Activated naive CD8-positive, alpha-beta T cell treated with anti-CD3 and anti-CD28 coated beads for 36 hours (primary cell): ENCODE measurements around the gene MORN1. TPM values are rescaled to one million over a fixed set of nuclear protein-coding genes. Genes with fewer than 3 reads are reported as not detected.
"Not testable (repeated sequence)": the region's sequence is repeated elsewhere in the genome, so short reads cannot be mapped to it uniquely, and the experiment has no call there.

Source experiments
- DNase-seq: peaks from one replicate; pipeline ENCODE4 v3.0.0; 2021
- H3K27ac Mint-ChIP-seq: one replicate; pipeline ENCODE4 v1.8.0; 2022; ENCODE audit warnings: mild to moderate bottlenecking, moderate library complexity, mixed read lengths
- H3K27me3 Mint-ChIP-seq: one replicate; pipeline ENCODE4 v1.8.0; 2022; ENCODE audit warnings: mild to moderate bottlenecking, mixed read lengths
- H3K36me3 Mint-ChIP-seq: one replicate; pipeline ENCODE4 v1.8.0; 2021; ENCODE audit warnings: mild to moderate bottlenecking, mixed read lengths
- H3K4me1 Mint-ChIP-seq: one replicate; pipeline ENCODE4 v1.8.0; 2021; ENCODE audit warnings: mixed read lengths
- H3K4me3 Mint-ChIP-seq: one replicate; pipeline ENCODE4 v1.8.0; 2022; ENCODE audit warnings: mild to moderate bottlenecking, moderate library complexity, mixed read lengths
- H3K9me3 Mint-ChIP-seq: one replicate; pipeline ENCODE4 v1.8.0; 2022; ENCODE audit warnings: mixed read lengths
- total RNA-seq, 2 experiments: library from RNA; stranded (reverse); gene quantifications; one replicate each; pipeline ENCODE4 v1.2.3, GENCODE V29; 2021

The MORN1 gene
- total RNA-seq, 2 experiments from 2014 or later: 6.8 to 7.8 TPM

DNA sequence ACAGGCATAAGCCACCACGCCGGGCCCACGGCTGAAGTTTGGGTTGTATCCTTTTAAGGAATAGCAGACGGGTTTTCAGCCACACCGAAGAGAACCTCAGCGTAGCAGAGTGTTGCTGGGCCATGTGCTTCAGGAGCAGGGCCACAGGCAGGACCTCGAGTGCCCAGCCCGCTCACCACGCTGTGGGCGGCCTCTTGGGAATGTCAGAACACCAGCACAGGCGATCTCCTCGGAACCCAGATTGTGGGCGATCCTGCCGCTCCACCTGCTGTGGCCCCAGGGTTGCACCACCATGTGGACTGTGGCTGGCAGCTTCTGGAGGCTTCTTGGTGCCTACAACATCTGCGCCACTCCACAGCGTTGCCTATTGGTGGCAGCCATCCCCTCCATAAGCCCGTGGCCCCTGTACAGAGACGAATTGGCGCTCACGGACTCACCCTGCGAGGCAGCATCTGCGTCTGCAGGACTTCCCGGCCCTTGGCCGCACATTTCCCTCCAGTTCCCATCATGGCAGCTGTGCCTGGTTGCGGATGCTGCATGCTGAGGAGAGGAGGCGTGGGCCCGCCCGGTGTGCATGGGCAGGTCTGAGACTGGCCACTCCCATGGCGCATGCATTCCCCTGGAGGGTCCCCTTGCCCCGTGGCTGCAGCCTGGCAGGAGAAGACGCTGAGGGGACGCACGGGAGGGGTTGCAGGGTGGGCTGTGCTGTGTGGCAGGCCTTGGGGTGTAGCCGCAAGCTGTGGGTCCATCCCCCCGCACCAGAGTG, 93.9 kb downstream of the MORN1 start:
- no peak overlapping the region for H3K27ac Mint-ChIP-seq
- H3K36me3 Mint-ChIP-seq: peaks cover 20% of the 10 kb centered on the region
- no peaks in the 10 kb centered on the region for H3K27me3 Mint-ChIP-seq
- no peaks in the 10 kb centered on the region for H3K9me3 Mint-ChIP-seq
- no peak overlapping the region for H3K4me3 Mint-ChIP-seq
- peaks cover 63% of the 10 kb centered on the region for H3K4me1 Mint-ChIP-seq
- no peak for DNase-seq

DNA sequence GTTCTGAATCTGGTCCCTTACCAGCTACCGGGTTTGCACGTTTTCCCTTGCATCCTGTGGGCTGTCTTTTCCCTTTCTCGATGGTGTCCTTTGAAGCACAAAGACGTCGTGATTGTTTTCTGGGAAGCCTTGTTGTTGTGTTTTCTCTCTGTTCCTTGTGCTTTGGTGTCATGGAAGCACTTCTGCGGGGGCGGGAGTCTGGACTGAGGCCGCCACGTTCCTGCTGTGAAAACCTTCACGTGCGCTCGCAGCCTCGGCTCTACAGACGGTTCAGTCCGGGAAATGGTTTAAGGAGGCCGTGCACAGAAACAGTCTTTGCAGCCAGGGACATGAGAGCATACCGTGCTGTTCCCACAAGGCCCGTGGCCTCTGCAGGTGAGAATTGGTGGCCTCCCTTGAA, 94.7 kb downstream of the MORN1 start:
- no peak overlapping the region for H3K27ac Mint-ChIP-seq
- peaks cover 66% of the 10 kb centered on the region for H3K4me1 Mint-ChIP-seq
- DNase-seq: no peak
- H3K9me3 Mint-ChIP-seq: no peaks in the 10 kb centered on the region
- H3K4me3 Mint-ChIP-seq: no peak overlapping the region
- no peaks in the 10 kb centered on the region for H3K27me3 Mint-ChIP-seq
- H3K36me3 Mint-ChIP-seq: peaks cover 20% of the 10 kb centered on the region

DNA sequence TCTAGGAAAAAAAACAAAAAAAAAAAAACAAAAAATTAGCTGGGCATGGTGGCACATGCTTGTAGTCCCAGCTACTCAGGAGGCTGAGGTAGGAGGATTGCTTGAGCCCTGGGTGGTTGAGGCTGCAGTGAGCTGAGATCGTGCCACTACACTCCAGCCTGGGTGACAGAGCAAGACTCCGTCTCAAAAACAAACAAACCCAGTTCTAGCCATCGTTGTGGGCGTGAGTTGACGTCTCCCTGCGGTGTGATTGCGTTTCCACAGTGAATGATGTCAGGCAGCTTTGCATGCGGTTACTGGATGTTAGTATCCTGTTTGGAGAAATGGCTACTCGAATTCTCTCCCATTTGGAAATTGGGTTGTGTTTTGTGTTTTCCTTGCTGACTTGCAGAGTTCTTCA, 95.1 kb downstream of the MORN1 start:
- not testable (repeated sequence) for H3K27me3 Mint-ChIP-seq, DNase-seq, H3K4me3 Mint-ChIP-seq, H3K9me3 Mint-ChIP-seq, H3K27ac Mint-ChIP-seq
- Mint-ChIP-seq H3K4me1 (peaks cover 65% of the 10 kb centered on the region), H3K36me3 (peaks cover 20% of the 10 kb centered on the region)

DNA sequence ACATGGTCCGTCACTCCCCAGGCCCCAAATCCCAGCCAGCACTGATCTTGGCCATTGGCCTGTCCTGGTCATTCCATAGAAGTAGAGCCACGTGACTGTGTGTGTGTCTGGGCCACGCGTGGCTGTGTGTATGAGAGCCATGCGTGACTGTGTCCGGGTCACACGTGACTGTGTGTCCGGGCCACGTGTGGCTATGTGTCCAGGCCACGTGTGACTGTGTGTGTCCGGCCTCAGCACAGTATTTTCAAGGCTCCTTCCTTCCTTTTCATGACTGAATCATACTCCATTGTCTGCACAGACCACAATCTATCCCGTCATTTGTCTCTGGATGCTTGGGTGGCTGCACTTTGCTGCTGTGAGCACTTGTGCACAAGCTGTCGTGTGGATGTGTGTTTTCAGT, 95.8 kb downstream of the MORN1 start:
- Mint-ChIP-seq H3K27ac (no peak overlapping the region), H3K4me3 (no peak overlapping the region), H3K9me3 (no peaks in the 10 kb centered on the region), H3K4me1 (peaks cover 71% of the 10 kb centered on the region), H3K36me3 (peaks cover 20% of the 10 kb centered on the region), H3K27me3 (no peaks in the 10 kb centered on the region)
- DNase-seq: no peak

DNA sequence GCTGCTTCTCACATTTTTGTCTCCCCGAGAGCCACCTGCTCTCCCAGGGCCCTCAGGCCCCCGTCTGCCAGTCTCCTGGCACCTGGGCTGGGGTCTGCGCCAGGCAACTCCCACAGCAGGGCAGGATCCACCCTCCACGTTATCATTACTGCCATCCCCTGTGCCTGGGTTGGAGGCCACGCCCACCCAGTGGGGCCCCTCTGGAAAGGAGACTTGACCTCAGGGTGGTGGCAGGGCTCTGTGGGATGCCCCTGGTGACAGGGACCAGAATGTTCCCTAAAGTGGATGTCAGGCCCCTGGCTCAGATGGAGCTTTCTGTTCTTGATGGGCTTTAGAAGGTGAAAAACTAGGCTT, 96.7 kb downstream of the MORN1 start:
- no peaks in the 10 kb centered on the region for H3K27me3 Mint-ChIP-seq
- H3K27ac Mint-ChIP-seq: peak overlapping the region; percentile 54
- no peaks in the 10 kb centered on the region for H3K9me3 Mint-ChIP-seq
- peaks cover 76% of the 10 kb centered on the region for H3K4me1 Mint-ChIP-seq
- H3K4me3 Mint-ChIP-seq: no peak overlapping the region
- DNase-seq: no peak
- peaks cover 20% of the 10 kb centered on the region for H3K36me3 Mint-ChIP-seq

DNA sequence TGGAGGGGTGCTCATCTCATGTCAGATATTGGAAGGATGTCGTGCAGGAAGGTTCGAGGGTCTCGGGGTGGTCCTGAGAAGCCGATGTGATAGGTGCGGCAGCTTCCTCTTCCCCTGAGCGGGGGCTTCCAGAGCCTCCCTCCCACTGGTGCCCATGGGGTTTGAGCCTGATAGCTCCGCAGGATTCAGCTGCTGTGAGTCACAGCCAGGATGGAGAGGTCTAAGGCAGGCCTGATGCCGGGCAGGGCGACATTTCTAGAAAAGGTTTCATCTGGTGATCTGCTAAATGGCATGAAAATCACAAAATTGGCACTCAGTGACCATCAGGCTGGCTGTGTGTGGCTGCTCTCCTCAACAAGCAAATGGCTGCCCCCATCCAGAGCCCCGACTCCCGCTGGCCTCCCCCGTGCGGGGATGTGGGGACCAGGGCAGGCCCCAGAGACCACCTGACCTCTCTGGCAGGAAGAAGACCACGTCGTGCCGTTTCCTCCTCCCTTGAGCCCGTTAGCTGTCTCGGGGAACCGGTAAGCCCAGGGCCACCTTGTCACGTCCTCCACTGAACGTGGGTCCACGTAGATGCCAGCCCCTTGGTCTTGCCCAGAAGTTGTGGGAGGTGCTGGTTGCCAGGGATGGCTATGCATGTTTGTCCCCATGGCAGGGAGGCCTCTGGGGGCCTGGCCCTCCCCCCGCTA, 97.2 kb downstream of the MORN1 start:
- peaks cover 20% of the 10 kb centered on the region for H3K36me3 Mint-ChIP-seq
- no peak for DNase-seq
- peaks cover 75% of the 10 kb centered on the region for H3K4me1 Mint-ChIP-seq
- H3K9me3 Mint-ChIP-seq: no peaks in the 10 kb centered on the region
- H3K27me3 Mint-ChIP-seq: no peaks in the 10 kb centered on the region
- H3K4me3 Mint-ChIP-seq: peak overlapping the region; percentile 32
- peak overlapping the region; percentile 54 for H3K27ac Mint-ChIP-seq

DNA sequence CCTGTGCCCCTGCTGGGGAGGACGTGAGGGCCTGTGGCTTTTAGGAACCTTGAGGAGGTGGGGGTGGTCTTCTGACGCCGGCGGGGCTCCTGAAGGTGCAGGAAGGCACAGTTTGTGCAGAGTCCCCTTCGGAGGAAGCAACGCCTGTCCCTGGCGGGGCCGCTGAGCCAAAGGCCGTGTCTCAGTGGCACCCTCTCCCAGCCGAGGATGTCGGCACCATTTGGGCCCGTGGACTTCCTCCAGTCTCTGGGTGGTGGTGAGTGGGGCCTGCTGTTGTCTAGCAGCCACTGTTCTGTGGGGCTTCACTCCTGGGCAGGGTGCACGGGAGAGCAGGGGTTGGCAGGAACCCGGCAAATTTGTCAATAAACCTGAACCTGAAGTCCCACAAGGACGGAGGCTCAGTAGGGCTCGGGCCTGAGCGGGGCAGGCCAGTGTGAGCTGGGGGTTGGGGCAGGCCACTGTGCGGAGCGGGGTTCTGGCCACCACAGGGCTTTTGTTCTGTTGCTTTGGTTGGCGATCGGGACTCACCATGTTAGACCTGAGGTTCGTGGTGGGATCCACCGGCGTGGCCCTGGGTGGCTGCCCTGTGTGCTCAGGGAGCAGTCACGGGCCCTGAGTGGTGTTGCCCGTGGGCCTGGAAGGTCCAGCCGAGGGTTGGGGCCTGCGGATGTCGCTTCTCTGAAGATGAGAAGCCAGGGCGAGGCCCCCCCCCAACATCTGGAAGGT, 98.5 kb downstream of the MORN1 start:
- Mint-ChIP-seq H3K9me3 (no peaks in the 10 kb centered on the region), H3K27me3 (no peaks in the 10 kb centered on the region), H3K36me3 (peaks cover 22% of the 10 kb centered on the region), H3K4me3 (no peak overlapping the region), H3K4me1 (peaks cover 76% of the 10 kb centered on the region), H3K27ac (no peak overlapping the region)
- no peak for DNase-seq

DNA sequence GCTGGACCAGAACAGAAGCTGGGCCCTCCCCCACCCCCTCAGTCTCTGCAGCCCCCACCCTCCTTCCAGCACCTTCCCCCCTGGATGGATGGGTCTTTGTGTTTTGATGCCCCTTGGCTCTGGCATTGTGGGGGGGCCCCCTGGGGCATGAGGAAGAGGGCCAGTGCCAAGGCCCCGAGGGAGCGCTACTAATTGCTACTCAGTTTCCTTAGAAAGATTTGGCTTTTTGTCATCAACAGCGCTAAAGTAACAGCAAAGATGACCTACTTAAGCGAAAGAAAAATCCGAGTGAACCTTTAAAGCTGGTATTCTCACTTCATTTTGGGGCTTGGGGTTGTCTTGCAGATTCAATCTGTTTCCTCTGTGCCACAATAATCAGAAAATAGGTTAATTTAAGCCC, 99.8 kb downstream of the MORN1 start:
- Mint-ChIP-seq H3K4me1 (peaks cover 73% of the 10 kb centered on the region), H3K4me3 (peak overlapping the region; percentile 18), H3K9me3 (no peaks in the 10 kb centered on the region), H3K27me3 (no peaks in the 10 kb centered on the region), H3K27ac (peak overlapping the region; percentile 98), H3K36me3 (peaks cover 22% of the 10 kb centered on the region)
- DNase-seq: no peak

DNA sequence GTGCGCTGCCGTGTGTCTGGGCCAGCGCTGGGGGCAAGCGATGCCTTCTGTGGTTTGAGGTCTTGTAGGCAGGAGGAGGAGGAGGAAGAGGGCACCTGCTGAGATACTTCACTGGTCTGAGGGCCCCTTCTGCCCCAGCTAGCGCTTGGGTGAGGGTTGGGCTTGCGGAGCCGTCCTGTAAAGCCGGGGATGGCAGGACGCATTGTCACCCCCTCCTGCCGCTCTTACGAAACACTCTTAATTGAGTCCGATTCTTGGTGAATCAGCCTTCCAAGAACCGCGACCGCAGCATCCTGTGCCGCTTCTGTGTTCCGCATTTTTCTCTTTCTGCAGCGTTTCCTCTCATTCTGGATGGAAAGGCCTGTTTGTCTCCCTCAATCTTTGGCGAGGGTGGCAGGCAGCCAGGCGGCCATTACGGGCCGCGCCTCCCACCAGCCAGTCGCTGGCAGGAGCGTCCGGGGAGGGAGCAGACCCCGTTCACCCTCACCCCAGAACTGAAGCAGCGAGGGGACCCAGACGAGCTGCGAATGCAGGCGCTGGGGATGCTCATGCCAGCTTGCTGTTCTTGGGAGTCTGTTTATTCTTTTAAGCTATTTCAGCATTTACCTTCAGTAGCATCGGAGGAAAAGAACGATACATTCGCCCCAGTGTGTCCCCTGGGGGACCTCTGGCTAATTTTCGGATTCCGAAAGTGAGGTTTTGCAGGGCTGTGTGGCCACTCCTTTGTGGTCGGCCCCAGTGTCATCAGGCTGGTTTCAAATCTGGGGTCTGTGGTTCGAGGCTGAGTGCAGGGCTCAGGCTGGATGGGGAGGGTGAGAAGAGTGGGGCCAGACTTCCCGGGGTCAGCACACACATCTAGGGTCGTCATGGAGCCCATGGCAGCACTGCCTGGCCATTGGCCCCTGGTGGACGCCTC, 100.5 kb downstream of the MORN1 start:
- peaks cover 72% of the 10 kb centered on the region for H3K4me1 Mint-ChIP-seq
- peak; percentile 85 for DNase-seq
- peaks cover 17% of the 10 kb centered on the region for H3K36me3 Mint-ChIP-seq
- H3K9me3 Mint-ChIP-seq: no peaks in the 10 kb centered on the region
- no peaks in the 10 kb centered on the region for H3K27me3 Mint-ChIP-seq
- peak overlapping the region; percentile 98 for H3K27ac Mint-ChIP-seq
- peak overlapping the region; percentile 76 for H3K4me3 Mint-ChIP-seq

DNA sequence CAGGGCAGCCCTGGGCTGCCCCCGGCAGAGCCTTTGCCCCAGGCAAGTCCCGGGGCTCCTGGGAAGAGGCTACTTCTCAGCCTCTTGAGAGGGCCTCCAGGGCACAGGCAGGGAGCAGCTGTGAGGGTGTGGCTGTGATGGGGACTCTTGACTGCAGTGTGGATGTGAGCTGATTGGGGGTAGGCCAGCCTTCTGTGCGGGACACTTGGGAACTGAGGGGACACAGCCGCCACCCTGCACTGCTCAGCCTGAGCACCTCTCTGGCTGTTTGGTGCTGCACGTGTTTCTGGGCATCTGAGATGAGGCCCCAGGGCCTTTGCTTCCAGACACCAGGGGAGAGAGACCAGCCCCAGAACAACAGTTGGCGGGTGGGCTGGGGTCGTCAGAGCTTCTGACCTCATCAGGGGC, 101.2 kb downstream of the MORN1 start:
- Mint-ChIP-seq H3K27ac (peak overlapping the region; percentile 98), H3K4me1 (peaks cover 67% of the 10 kb centered on the region), H3K4me3 (peak overlapping the region; percentile 76), H3K27me3 (no peaks in the 10 kb centered on the region), H3K36me3 (peaks cover 11% of the 10 kb centered on the region), H3K9me3 (no peaks in the 10 kb centered on the region)
- no peak for DNase-seq

DNA sequence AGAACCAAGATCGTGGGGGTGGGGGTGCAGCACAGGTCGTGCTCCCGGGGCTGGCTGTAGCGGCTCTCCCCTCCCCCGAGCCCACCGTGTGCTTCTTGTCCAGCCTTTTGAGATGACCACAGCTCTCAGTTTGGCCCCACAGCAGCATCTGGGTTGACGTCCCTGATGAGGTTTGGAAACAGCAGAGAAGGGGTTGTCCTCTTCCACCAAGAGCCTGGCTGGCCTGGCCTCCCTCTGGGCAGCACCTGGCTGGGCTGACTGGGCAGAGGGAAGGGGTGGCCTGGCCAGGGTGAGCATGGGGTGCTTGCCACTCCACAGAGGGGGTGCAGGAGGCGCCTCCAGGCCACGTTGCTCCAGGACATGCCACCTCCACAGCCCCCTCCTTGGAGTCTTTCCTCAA, 101.7 kb downstream of the MORN1 start:
- H3K4me1 Mint-ChIP-seq: peaks cover 64% of the 10 kb centered on the region
- peaks cover 11% of the 10 kb centered on the region for H3K36me3 Mint-ChIP-seq
- H3K27me3 Mint-ChIP-seq: no peaks in the 10 kb centered on the region
- peak overlapping the region; percentile 76 for H3K4me3 Mint-ChIP-seq
- peak overlapping the region; percentile 98 for H3K27ac Mint-ChIP-seq
- DNase-seq: no peak
- H3K9me3 Mint-ChIP-seq: no peaks in the 10 kb centered on the region

DNA sequence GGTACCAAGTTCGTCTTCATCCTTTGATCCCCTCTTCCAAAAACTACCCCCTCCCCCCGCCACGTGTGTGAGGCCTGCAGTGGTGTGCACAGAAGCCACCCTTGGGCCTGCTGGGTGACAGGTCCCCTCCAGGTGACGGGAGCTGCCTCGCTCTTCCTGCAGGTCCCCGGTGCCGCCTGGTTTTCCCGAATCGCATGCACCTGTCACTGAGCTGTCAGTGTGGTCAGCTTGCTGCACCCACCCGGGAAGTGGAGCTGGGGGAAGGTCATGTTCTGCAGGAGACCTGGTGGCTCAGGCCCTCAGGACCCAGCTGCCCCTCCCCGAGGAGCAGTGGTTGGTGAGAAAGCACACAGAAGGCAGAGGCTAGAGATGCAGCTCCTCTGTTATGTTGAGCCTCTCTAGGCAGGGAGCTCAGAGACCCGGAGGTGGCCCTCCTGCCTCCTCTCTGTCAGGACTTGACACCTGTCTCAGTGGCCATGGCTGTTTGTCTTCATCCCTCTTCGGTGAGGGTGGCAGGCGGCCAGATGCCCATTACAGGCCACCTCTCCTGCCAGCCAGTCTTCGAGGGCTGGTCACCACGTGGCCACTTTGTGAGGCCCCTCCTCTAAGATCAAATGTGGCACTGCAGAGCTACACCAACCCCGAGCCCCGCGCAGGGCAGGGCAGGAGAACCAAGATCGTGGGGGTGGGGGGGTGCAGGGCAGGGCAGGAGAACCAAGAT, 102.4 kb downstream of the MORN1 start:
- Mint-ChIP-seq H3K36me3 (peaks cover 11% of the 10 kb centered on the region), H3K27me3 (no peaks in the 10 kb centered on the region), H3K4me1 (peaks cover 59% of the 10 kb centered on the region), H3K27ac (peak overlapping the region; percentile 62), H3K4me3 (no peak overlapping the region), H3K9me3 (no peaks in the 10 kb centered on the region)
- no peak for DNase-seq

DNA sequence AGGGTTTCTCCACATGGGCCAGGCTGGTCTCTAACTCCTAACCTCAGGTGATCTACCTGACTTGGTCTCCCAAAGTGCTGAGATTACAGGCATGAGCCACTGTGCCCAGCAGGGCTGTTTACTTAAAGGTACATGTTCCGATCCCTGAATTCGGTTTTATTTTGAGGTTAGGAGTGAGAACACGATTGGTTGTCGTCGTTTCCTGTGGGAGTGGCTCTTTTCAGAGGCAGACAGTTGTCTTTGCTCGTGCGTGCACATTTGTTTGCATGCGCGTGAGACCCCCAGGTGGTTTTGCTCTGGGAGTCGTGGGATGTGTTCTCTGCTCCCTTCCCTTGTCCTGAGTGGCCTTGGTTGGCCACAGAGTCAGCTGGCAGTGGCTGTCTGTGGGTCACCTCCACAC, 103.0 kb downstream of the MORN1 start:
- Mint-ChIP-seq H3K9me3 (no peaks in the 10 kb centered on the region), H3K4me1 (peaks cover 52% of the 10 kb centered on the region)

DNA sequence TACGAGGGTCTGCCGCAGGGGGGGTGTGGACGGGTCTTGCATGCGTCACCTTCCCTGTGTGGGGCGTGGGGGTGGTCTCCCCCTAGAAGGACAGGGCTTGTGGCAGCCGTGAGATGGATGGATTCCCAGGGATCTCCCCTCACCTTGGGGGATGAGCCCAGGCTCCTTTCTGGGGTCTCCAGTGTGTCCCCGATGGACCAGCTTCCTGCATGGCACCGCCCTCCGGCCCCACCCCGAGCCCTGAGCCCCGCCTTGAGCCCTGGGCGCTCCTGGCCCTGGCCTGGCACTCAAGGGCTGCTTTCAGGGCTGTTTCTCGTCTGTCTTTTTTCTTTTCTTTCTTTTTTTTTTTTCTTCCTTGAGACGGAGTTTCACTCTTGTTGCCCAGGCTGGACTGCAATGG, 103.7 kb downstream of the MORN1 start:
- no peaks in the 10 kb centered on the region for H3K27me3 Mint-ChIP-seq
- no peak overlapping the region for H3K27ac Mint-ChIP-seq
- H3K4me3 Mint-ChIP-seq: no peak overlapping the region
- H3K36me3 Mint-ChIP-seq: peaks cover 9% of the 10 kb centered on the region
- H3K9me3 Mint-ChIP-seq: no peaks in the 10 kb centered on the region
- no peak for DNase-seq
- H3K4me1 Mint-ChIP-seq: peaks cover 50% of the 10 kb centered on the region

More for the DNA sequence above, 103.0 kb downstream of the MORN1 start:
- DNase-seq: no peak
- H3K36me3 Mint-ChIP-seq: peaks cover 9% of the 10 kb centered on the region
- no peaks in the 10 kb centered on the region for H3K27me3 Mint-ChIP-seq
- H3K4me3 Mint-ChIP-seq: no peak overlapping the region
- H3K27ac Mint-ChIP-seq: peak overlapping the region; percentile 50
